CD4-positive, alpha-beta memory T cell (primary cell): Measurements from ENCODE around the gene CYP2U1. TPM values are rescaled to one million over a fixed set of nuclear protein-coding genes. Genes with fewer than 3 reads are reported as not detected.

ENCODE experiments used
- CTCF ChIA-PET: fragments of 350-600 bp; sonication (Branson Sonifier 250); formaldehyde crosslinking; loops from one replicate; lab custom pipeline; 2021; ENCODE audit warnings: inconsistent platforms; ENCODE audit not compliant: partially characterized antibody; lab: Charles Lee
- POLR2A ChIA-PET: fragments of 350-600 bp; sonication (Branson Sonifier 250); formaldehyde crosslinking; loops from one replicate; lab custom pipeline; 2021; ENCODE audit not compliant: partially characterized antibody; lab: Charles Lee
- DNase-seq, 5 donors: peaks; one replicate each; pipeline versions ENCODE4 v3.0.0 to v3.0.0-alpha.2; 2020 to 2022; ENCODE audit warnings: mixed read lengths in 1 of 5
- H3K27ac ChIP-seq: one replicate; pipeline ENCODE4 v1.7.0; 2013; ENCODE audit warnings: low read depth, low read length
- H3K27me3 ChIP-seq: 2 replicates; pipeline ENCODE4 v1.7.0; 2013; ENCODE audit warnings: mild to moderate bottlenecking, low read length, moderate library complexity; ENCODE audit not compliant: insufficient read depth
- H3K36me3 ChIP-seq: 2 replicates; pipeline ENCODE4 v1.7.0; 2013; ENCODE audit warnings: mild to moderate bottlenecking, low read length, moderate library complexity; ENCODE audit not compliant: insufficient read depth
- H3K4me1 ChIP-seq: 2 replicates; pipeline ENCODE4 v1.7.0; 2013; ENCODE audit warnings: mild to moderate bottlenecking, low read length, moderate library complexity; ENCODE audit not compliant: insufficient read depth
- H3K4me3 ChIP-seq, 2 donors: one replicate each; pipeline ENCODE4 v1.7.0; 2013; ENCODE audit warnings: low read length in 2 of 2, mild to moderate bottlenecking in 1 of 2
- H3K9me3 ChIP-seq, 2 donors: one replicate each; pipeline ENCODE4 v1.7.0; 2013; ENCODE audit warnings: low read length in 2 of 2, control low read depth in 1 of 2; ENCODE audit not compliant: control insufficient read depth in 1 of 2
- H3K27ac Mint-ChIP-seq, 7 donors: one replicate each; pipeline ENCODE4 v1.8.0; 2020 to 2021; ENCODE audit warnings: mixed read lengths in 7 of 7, mild to moderate bottlenecking in 6 of 7, inconsistent platforms in 3 of 7, moderate library complexity in 3 of 7
- H3K27me3 Mint-ChIP-seq, 2 donors: one replicate each; pipeline ENCODE4 v1.8.0; 2020 to 2021; ENCODE audit warnings: mixed read lengths in 2 of 2
- H3K36me3 Mint-ChIP-seq, 2 donors: one replicate each; pipeline ENCODE4 v1.8.0; 2020 to 2021; ENCODE audit warnings: mixed read lengths in 2 of 2, inconsistent platforms in 1 of 2, mild to moderate bottlenecking in 1 of 2
- H3K4me1 Mint-ChIP-seq, 4 donors: one replicate each; pipeline ENCODE4 v1.8.0; 2020 to 2021; ENCODE audit warnings: mixed read lengths in 4 of 4, mild to moderate bottlenecking in 1 of 4
- H3K4me3 Mint-ChIP-seq, 8 donors: one replicate each; pipeline ENCODE4 v1.8.0; 2020 to 2021; ENCODE audit warnings: mixed read lengths in 8 of 8, mild to moderate bottlenecking in 7 of 8, moderate library complexity in 6 of 8, inconsistent platforms in 3 of 8
- H3K9me3 Mint-ChIP-seq, 8 donors: one replicate each; pipeline ENCODE4 v1.8.0; 2020 to 2021; ENCODE audit warnings: mixed read lengths in 8 of 8, mild to moderate bottlenecking in 5 of 8, inconsistent platforms in 3 of 8, moderate library complexity in 1 of 8
- intact Hi-C: fragments of 100-400 bp; cut with micrococcal nuclease; formaldehyde crosslinking; loops from one replicate; pipeline ENCODE4 v1.15.1; 2023
- polyA plus RNA-seq, 2 donors: library from polyadenylated mRNA; unstranded; fragments of 300-500 nt; fragmentation: Illumina TruSeq; gene quantifications; one replicate each; pipeline ENCODE4 v1.2.3, GENCODE V29; 2021
- total RNA-seq, 2 experiments: library from RNA; stranded (reverse); gene quantifications; one replicate each; pipeline ENCODE4 v1.2.3, GENCODE V29; 2021

The CYP2U1 gene
- 1 to 10 TPM; 6.3 to 7.2 TPM for total RNA-seq
- polyA plus RNA-seq: 1 to 10 TPM; 2.0 to 4.3 TPM

GRCh38 chr4:107930821-107931774 is at the start of gene CYP2U1:
TSS of gene CYP2U1 (plus strand) at chr4:107931549. CDS start at chr4:107931644, 95 bp downstream.
- no peaks in the 10 kb centered on the region for H3K36me3 ChIP-seq
- peak; percentile 80 to 85 (median 81) for DNase-seq
- H3K4me3 Mint-ChIP-seq: peak within 1 kb of the TSS; percentile 92 to 97 (median 92)
- H3K4me1 ChIP-seq: peaks cover 18% of the 10 kb centered on the region
- no peaks in the 10 kb centered on the region for H3K9me3 Mint-ChIP-seq
- no peaks in the 10 kb centered on the region for H3K9me3 ChIP-seq
- peaks cover 2 to 4% of the 10 kb centered on the region in 2 donors for H3K36me3 Mint-ChIP-seq
- H3K27ac Mint-ChIP-seq: peak within 1 kb of the TSS; percentile 54 to 97 (median 93)
- peak within 1 kb of the TSS; percentile 52 for H3K27ac ChIP-seq
- peak within 1 kb of the TSS; percentile 63 to 81 for H3K4me3 ChIP-seq
- no peaks in the 10 kb centered on the region for H3K27me3 ChIP-seq
- ChIA-PET POLR2A (interaction anchor here (1.0 to 1.8 kb wide), 6 partner anchors 12 to 719 kb away, joined by 3 to 16 read pairs (median 4); partner anchors contain the start of genes HADH, OSTC and PAPSS1), CTCF (interaction anchor here (1.2 kb wide), 1 partner anchor 211 kb away, joined by 3 read pairs; the partner anchor contains the start of gene PAPSS1)
- no peaks in the 10 kb centered on the region for H3K27me3 Mint-ChIP-seq
- intact Hi-C loops: loop anchor here (1.0 to 2.0 kb wide), 3 partner anchors 18 to 211 kb away; partner anchors contain the start of genes HADH and PAPSS1
- H3K4me1 Mint-ChIP-seq: peaks cover 16 to 38% (median 28%) of the 10 kb centered on the region in 4 donors

- no peak for DNase-seq
- no peaks in the 10 kb centered on the region for H3K36me3 ChIP-seq
- H3K27ac ChIP-seq: no peak overlapping the region
- peaks cover 0 to 13% (median 5%) of the 10 kb centered on the region in 8 donors for H3K9me3 Mint-ChIP-seq
- no peak overlapping the region for H3K4me3 ChIP-seq
- no peak overlapping the region for H3K4me3 Mint-ChIP-seq
- no peak overlapping the region for H3K27ac Mint-ChIP-seq
- H3K9me3 ChIP-seq: no peaks in the 10 kb centered on the region
- no peaks in the 10 kb centered on the region for H3K4me1 Mint-ChIP-seq
- CTCF ChIA-PET: no interaction called here
- H3K27me3 Mint-ChIP-seq: peaks cover 6 to 13% of the 10 kb centered on the region in 2 donors
- H3K36me3 Mint-ChIP-seq: no peaks in the 10 kb centered on the region
- POLR2A ChIA-PET: no interaction called here
- no peaks in the 10 kb centered on the region for H3K27me3 ChIP-seq
- no peaks in the 10 kb centered on the region for H3K4me1 ChIP-seq
- intact Hi-C loops: no loop called here
These were observed 45.5 kb upstream of the CYP2U1 start for GRCh38 chr4:107885865-107886264.

GRCh38 chr4:107888237-107888636 is 43.1 kb upstream of the CYP2U1 start:
- Mint-ChIP-seq H3K36me3 (no peaks in the 10 kb centered on the region), H3K27me3 (peaks cover 9 to 10% of the 10 kb centered on the region in 2 donors), H3K9me3 (peaks cover 0 to 13% (median 5%) of the 10 kb centered on the region in 8 donors), H3K4me3 (no peak overlapping the region), H3K4me1 (no peaks in the 10 kb centered on the region), H3K27ac (no peak overlapping the region)
- Histone ChIP-seq H3K9me3 (no peaks in the 10 kb centered on the region), H3K27ac (no peak overlapping the region), H3K4me1 (no peaks in the 10 kb centered on the region), H3K4me3 (no peak overlapping the region), H3K36me3 (no peaks in the 10 kb centered on the region), H3K27me3 (no peaks in the 10 kb centered on the region)
- DNase-seq: no peak
- POLR2A ChIA-PET: no interaction called here
- CTCF ChIA-PET: no interaction called here
- intact Hi-C loops: no loop called here

DNA sequence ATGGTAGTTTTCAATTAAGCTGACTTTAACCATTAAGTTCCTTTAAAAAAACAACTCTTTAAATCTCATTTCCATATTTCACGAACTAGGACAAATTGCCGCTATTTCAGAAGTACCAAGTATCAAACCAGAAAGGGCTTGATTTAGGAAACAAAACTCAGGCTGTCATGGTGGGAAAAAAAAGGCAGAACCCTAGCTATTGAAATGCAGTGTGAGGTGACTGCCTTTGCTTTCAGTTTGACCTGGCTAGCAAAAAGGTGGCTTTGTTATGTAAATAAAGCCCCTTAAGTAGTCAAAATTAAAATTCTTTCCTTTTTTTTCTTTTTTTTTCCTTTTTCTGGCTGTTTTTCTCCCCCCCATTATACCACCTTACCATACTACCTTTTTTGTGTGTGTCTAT is 40.6 kb upstream of the CYP2U1 start:
- intact Hi-C loops: no loop called here
- Mint-ChIP-seq H3K27me3 (peaks cover 5 to 8% of the 10 kb centered on the region in 2 donors), H3K9me3 (peaks cover 0 to 13% (median 5%) of the 10 kb centered on the region in 8 donors), H3K27ac (no peak overlapping the region), H3K4me1 (no peaks in the 10 kb centered on the region), H3K4me3 (no peak overlapping the region), H3K36me3 (no peaks in the 10 kb centered on the region)
- no peak for DNase-seq
- no peaks in the 10 kb centered on the region for H3K27me3 ChIP-seq
- H3K36me3 ChIP-seq: no peaks in the 10 kb centered on the region
- no peaks in the 10 kb centered on the region for H3K4me1 ChIP-seq
- no peaks in the 10 kb centered on the region for H3K9me3 ChIP-seq
- no peak overlapping the region for H3K27ac ChIP-seq
- CTCF ChIA-PET: no interaction called here
- POLR2A ChIA-PET: no interaction called here
- no peak overlapping the region for H3K4me3 ChIP-seq

DNA sequence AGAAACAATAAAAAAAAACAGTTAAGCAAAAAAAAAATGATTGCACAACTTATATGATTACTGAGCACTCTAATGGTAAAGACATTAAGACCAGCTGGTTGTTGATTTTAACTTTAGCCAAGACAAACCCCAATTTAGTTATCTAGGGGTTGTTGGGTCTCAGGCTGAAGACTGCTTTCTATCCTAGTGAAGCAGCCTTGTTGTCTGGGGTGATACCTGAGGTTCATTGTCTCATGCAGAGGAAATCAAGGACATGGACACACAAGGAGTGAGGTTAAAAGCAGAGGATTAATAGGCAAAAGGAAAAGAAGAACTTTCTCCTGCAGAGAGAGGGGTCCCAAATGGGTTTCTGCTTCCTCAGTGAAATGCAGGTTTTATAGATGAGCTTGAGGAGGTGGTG is 40.0 kb upstream of the CYP2U1 start:
- Mint-ChIP-seq H3K4me3 (no peak overlapping the region), H3K36me3 (no peaks in the 10 kb centered on the region), H3K27me3 (peaks cover 8 to 12% of the 10 kb centered on the region in 2 donors), H3K27ac (no peak overlapping the region), H3K4me1 (no peaks in the 10 kb centered on the region), H3K9me3 (peaks cover 0 to 13% (median 5%) of the 10 kb centered on the region in 8 donors)
- Histone ChIP-seq H3K9me3 (no peaks in the 10 kb centered on the region), H3K27ac (no peak overlapping the region), H3K4me3 (no peak overlapping the region), H3K4me1 (no peaks in the 10 kb centered on the region), H3K27me3 (no peaks in the 10 kb centered on the region), H3K36me3 (no peaks in the 10 kb centered on the region)
- intact Hi-C loops: no loop called here
- ChIA-PET POLR2A (no interaction called here), CTCF (no interaction called here)
- DNase-seq: no peak

GRCh38 chr4:107893171-107894137 is 37.9 kb upstream of the CYP2U1 start:
- no peak for DNase-seq
- POLR2A ChIA-PET: no interaction called here
- H3K36me3 Mint-ChIP-seq: no peaks in the 10 kb centered on the region
- peak overlapping the region in 1 of 7 donors; percentile 35 for H3K27ac Mint-ChIP-seq
- H3K4me3 ChIP-seq: no peak overlapping the region
- H3K27ac ChIP-seq: no peak overlapping the region
- no peaks in the 10 kb centered on the region for H3K27me3 ChIP-seq
- peaks cover 0 to 9% (median 2%) of the 10 kb centered on the region in 8 donors for H3K9me3 Mint-ChIP-seq
- H3K4me3 Mint-ChIP-seq: no peak overlapping the region
- no peaks in the 10 kb centered on the region for H3K4me1 ChIP-seq
- no peaks in the 10 kb centered on the region for H3K4me1 Mint-ChIP-seq
- intact Hi-C loops: no loop called here
- CTCF ChIA-PET: no interaction called here
- H3K36me3 ChIP-seq: no peaks in the 10 kb centered on the region
- H3K9me3 ChIP-seq: no peaks in the 10 kb centered on the region
- peaks cover 8 to 17% of the 10 kb centered on the region in 2 donors for H3K27me3 Mint-ChIP-seq
